NCI-H1694 (cell line): ENCODE measurements around the gene IRAG1.

Experiments
- DNase-seq: peaks from one replicate; lab custom pipeline; 2025; lab: John Stamatoyannopoulos, UW

The IRAG1 gene

GRCh38 chr11:10666556-10667520, 26.7 kb downstream of the IRAG1 start:
- DNase-seq: no peak

GRCh38 chr11:10664496-10664895, 29.1 kb downstream of the IRAG1 start:
- no peak for DNase-seq

GRCh38 chr11:10663990-10664389, 29.6 kb downstream of the IRAG1 start:
- no peak for DNase-seq

- DNase-seq: no peak
Observed at GRCh38 chr11:10663365-10663764, 30.2 kb downstream of the IRAG1 start.

GRCh38 chr11:10660323-10660722, 33.2 kb downstream of the IRAG1 start:
- DNase-seq: no peak

GRCh38 chr11:10659339-10660216, 34.0 kb downstream of the IRAG1 start:
- DNase-seq: no peak

GRCh38 chr11:10658621-10659338, 34.8 kb downstream of the IRAG1 start:
- no peak for DNase-seq

GRCh38 chr11:10657308-10658271, 36.0 kb downstream of the IRAG1 start:
- DNase-seq: no peak

- DNase-seq: no peak
Observed at GRCh38 chr11:10655943-10656576, 37.5 kb downstream of the IRAG1 start.

- no peak for DNase-seq
Observed at GRCh38 chr11:10655227-10655626, 38.3 kb downstream of the IRAG1 start.

GRCh38 chr11:10654811-10655150, 38.8 kb downstream of the IRAG1 start:
- no peak for DNase-seq

- peak; percentile 9 for DNase-seq
Observed at GRCh38 chr11:10653946-10654810, 39.4 kb downstream of the IRAG1 start.

- DNase-seq: no peak
Observed at GRCh38 chr11:10653261-10653660, 40.3 kb downstream of the IRAG1 start.

GRCh38 chr11:10651656-10652361, 41.7 kb downstream of the IRAG1 start:
- no peak for DNase-seq

- no peak for DNase-seq
Observed at GRCh38 chr11:10650630-10651029, 42.9 kb downstream of the IRAG1 start.

GRCh38 chr11:10650166-10650565, 43.4 kb downstream of the IRAG1 start:
- DNase-seq: no peak

- no peak for DNase-seq
Observed at GRCh38 chr11:10648871-10649270, 44.7 kb downstream of the IRAG1 start.

- DNase-seq: no peak
Observed at GRCh38 chr11:10646681-10647355, 46.7 kb downstream of the IRAG1 start.
